Endothelial cell (in vitro differentiated cells): ENCODE measurements around the gene GLB1L2. TPM values are rescaled to one million over a fixed set of nuclear protein-coding genes. Genes with fewer than 3 reads are reported as not detected.
"Not testable (repeated sequence)": the region's sequence is repeated elsewhere in the genome, so short reads cannot be mapped to it uniquely, and the experiment has no call there.

Experiments used
- DNase-seq: peaks from one replicate; pipeline ENCODE4 v3.0.0; 2021; ENCODE audit warnings: low spot score
- H3K27ac Mint-ChIP-seq: one replicate; pipeline ENCODE4 v1.8.0; 2021; ENCODE audit warnings: mixed read lengths, inconsistent platforms; ENCODE audit not compliant: unreplicated experiment
- H3K27me3 Mint-ChIP-seq: one replicate; pipeline ENCODE4 v1.8.0; 2021; ENCODE audit warnings: mild to moderate bottlenecking, moderate library complexity, mixed read lengths, inconsistent platforms; ENCODE audit not compliant: unreplicated experiment
- H3K36me3 Mint-ChIP-seq: one replicate; pipeline ENCODE4 v1.8.0; 2021; ENCODE audit warnings: mild to moderate bottlenecking, low read depth, mixed read lengths, inconsistent platforms; ENCODE audit not compliant: unreplicated experiment
- H3K4me1 Mint-ChIP-seq: one replicate; pipeline ENCODE4 v1.8.0; 2021; ENCODE audit warnings: mild to moderate bottlenecking, mixed read lengths, inconsistent platforms; ENCODE audit not compliant: unreplicated experiment
- H3K4me3 Mint-ChIP-seq: one replicate; pipeline ENCODE4 v1.8.0; 2021; ENCODE audit warnings: mild to moderate bottlenecking, mixed read lengths, inconsistent platforms; ENCODE audit not compliant: unreplicated experiment
- H3K9me3 Mint-ChIP-seq: one replicate; pipeline ENCODE4 v1.8.0; 2021; ENCODE audit warnings: mixed read lengths, inconsistent platforms; ENCODE audit not compliant: unreplicated experiment
- CTCF ChIP-seq: fragments of 200-600 bp; sonication (generic); IDR thresholded peaks from one replicate; pipeline ENCODE4 v1.5.0; 2021; ENCODE audit warnings: antibody characterized with exemption; ENCODE audit not compliant: unreplicated experiment
- long read RNA-seq: library from polyadenylated mRNA; unstranded; transcript quantifications from one replicate; pipeline ENCODE4 v2.0.0, GENCODE V29; 2020; ENCODE audit not compliant: unreplicated experiment
- total RNA-seq: library from RNA; stranded (reverse); fragmentation: NEBNext Ultra II Directional; extraction: Animal tissue kit (Norgen Biotek cat#: 25700); gene quantifications from one replicate; pipeline ENCODE4 v1.2.1, GENCODE V29; 2021; ENCODE audit not compliant: unreplicated experiment

Gene GLB1L2
- 5.0 TPM for total RNA-seq
- long read RNA-seq, partial matches to known transcripts: 1 of 6 reads
- long read RNA-seq, other reads (novel, unspliced or antisense): 5 of 6 reads

- peak; percentile 77 for DNase-seq
- Mint-ChIP-seq H3K9me3 (no peaks in the 10 kb centered on the region), H3K4me1 (peaks cover 23% of the 10 kb centered on the region), H3K27ac (no peak within 1 kb of the TSS), H3K27me3 (peaks cover 12% of the 10 kb centered on the region), H3K36me3 (peaks cover 9% of the 10 kb centered on the region), H3K4me3 (peak within 1 kb of the TSS; percentile 88)
- TF ChIP-seq CTCF: no peak
Measured at GRCh38 chr11:134331354-134332188, at the start of gene GLB1L2. GLB1L2 (plus strand) TSS chr11:134331988; CDS start chr11:134332062, 74 bp downstream.

- H3K4me3 Mint-ChIP-seq: no peak overlapping the region
- DNase-seq: peak; percentile 0
- no peaks in the 10 kb centered on the region for H3K27me3 Mint-ChIP-seq
- no peak overlapping the region for H3K27ac Mint-ChIP-seq
- no peaks in the 10 kb centered on the region for H3K36me3 Mint-ChIP-seq
- H3K9me3 Mint-ChIP-seq: no peaks in the 10 kb centered on the region
- TF ChIP-seq CTCF: no peak
- peaks cover 3% of the 10 kb centered on the region for H3K4me1 Mint-ChIP-seq
Measured at GRCh38 chr11:134282121-134283045, 49.4 kb upstream of the GLB1L2 start.

- no peaks in the 10 kb centered on the region for H3K36me3 Mint-ChIP-seq
- no peaks in the 10 kb centered on the region for H3K27me3 Mint-ChIP-seq
- TF ChIP-seq CTCF: no peak
- H3K27ac Mint-ChIP-seq: no peak overlapping the region
- no peaks in the 10 kb centered on the region for H3K9me3 Mint-ChIP-seq
- H3K4me3 Mint-ChIP-seq: no peak overlapping the region
- H3K4me1 Mint-ChIP-seq: peaks cover 2% of the 10 kb centered on the region
- no peak for DNase-seq
Measured at GRCh38 chr11:134283461-134284230, 48.1 kb upstream of the GLB1L2 start.

GRCh38 chr11:134284349-134284748, 47.4 kb upstream of the GLB1L2 start:
- not testable (repeated sequence) for H3K4me1 Mint-ChIP-seq, DNase-seq, H3K27me3 Mint-ChIP-seq, H3K4me3 Mint-ChIP-seq, H3K27ac Mint-ChIP-seq, H3K9me3 Mint-ChIP-seq, H3K36me3 Mint-ChIP-seq

- Mint-ChIP-seq H3K4me3 (no peak overlapping the region), H3K36me3 (peaks cover 6% of the 10 kb centered on the region), H3K27me3 (no peaks in the 10 kb centered on the region), H3K27ac (no peak overlapping the region), H3K4me1 (peaks cover 6% of the 10 kb centered on the region), H3K9me3 (no peaks in the 10 kb centered on the region)
- no peak for TF ChIP-seq CTCF
- DNase-seq: no peak
Measured at GRCh38 chr11:134287561-134287960, 44.2 kb upstream of the GLB1L2 start.
